ENCODE data around the gene LDAH.

Gene LDAH

DNA sequence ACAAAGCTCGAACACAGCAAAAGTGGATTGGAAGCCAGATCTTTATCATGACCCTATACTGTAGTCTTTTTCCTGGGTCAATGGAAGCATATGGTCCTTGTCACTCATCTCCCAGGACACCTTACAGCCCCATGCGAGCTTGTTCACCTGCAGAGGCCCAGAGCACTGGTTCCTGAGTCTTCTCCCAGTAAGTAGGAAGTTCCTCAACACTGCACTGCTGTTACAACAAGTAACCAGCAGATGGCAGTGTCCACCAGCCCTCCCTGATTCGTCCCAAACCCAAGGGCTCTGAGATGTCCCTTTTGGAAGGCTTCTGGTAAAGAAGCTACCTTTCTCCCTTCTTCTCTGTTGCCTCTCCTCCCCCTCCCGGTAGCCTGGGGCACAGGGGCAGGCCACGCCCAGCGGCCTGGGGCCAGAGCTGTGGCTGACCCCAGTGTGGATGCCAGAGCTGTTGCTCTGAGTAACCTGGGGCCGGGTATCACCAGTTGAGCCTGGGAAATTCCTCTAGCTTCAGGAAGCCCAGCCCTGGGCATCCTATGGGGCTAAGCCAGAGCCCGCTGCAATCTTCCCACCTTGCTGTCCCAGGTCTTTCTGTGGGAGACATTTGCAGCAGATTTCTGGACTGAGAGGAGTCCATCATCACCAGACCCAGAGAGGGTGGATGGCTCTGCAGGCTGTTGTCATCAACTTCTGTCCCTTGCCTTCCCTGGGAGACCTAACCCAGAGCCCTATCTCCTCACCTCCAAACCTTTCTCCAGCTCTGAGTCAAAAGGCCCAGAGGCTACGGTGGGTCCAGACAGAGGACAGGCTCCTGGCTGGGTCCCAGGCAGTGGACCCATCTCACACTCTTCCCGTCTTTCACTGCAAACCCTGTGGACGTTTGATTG lies 161.2 kb downstream of the LDAH start:
- H3K4me3 ChIP-seq (ENCODE audit: low read depth, low read length): no peak overlapping the region
- no peaks in the 10 kb centered on the region for H3K4me1 ChIP-seq (ENCODE audit: control insufficient read depth, insufficient read depth, low read length)
- ChIA-PET POLR2A (interaction anchor here (1.0 to 1.5 kb wide), 4 partner anchors 11 to 215 kb away, joined by 3 to 5 read pairs (median 4); partner anchors contain the start of genes HS1BP3, LDAH and RHOB), CTCF (interaction anchor here (0.6 to 6.5 kb wide), 68 partner anchors 8 to 655 kb away, joined by 3 to 147 read pairs (median 4); partner anchors contain the start of gene HS1BP3)
- no peaks in the 10 kb centered on the region for H3K36me3 ChIP-seq (ENCODE audit: control insufficient read depth in 2 of 2, insufficient read depth in 1 of 2, low read length in 2 of 2)
- no peak overlapping the region for H3K27ac ChIP-seq (ENCODE audit: extremely low read depth, low read depth, low read length)
- no peaks in the 10 kb centered on the region for H3K9me3 ChIP-seq (ENCODE audit: control insufficient read depth, insufficient read depth, low read depth, low read length)
- no peak for TF ChIP-seq ZNF701 (tag by site-specific recombination; IDR thresholded peaks at IDR 0.05)
- no peak for TF ChIP-seq ZNF19 (tag by site-specific recombination; IDR thresholded peaks at IDR 0.05; ENCODE audit: low read depth)
- no peak for TF ChIP-seq ZNF157 (tag by site-specific recombination; IDR thresholded peaks at IDR 0.05)
- no peak for TF ChIP-seq ZNF830 (tag by site-specific recombination; IDR thresholded peaks at IDR 0.05; ENCODE audit: low read depth)
- TF ChIP-seq, protein P1, sequence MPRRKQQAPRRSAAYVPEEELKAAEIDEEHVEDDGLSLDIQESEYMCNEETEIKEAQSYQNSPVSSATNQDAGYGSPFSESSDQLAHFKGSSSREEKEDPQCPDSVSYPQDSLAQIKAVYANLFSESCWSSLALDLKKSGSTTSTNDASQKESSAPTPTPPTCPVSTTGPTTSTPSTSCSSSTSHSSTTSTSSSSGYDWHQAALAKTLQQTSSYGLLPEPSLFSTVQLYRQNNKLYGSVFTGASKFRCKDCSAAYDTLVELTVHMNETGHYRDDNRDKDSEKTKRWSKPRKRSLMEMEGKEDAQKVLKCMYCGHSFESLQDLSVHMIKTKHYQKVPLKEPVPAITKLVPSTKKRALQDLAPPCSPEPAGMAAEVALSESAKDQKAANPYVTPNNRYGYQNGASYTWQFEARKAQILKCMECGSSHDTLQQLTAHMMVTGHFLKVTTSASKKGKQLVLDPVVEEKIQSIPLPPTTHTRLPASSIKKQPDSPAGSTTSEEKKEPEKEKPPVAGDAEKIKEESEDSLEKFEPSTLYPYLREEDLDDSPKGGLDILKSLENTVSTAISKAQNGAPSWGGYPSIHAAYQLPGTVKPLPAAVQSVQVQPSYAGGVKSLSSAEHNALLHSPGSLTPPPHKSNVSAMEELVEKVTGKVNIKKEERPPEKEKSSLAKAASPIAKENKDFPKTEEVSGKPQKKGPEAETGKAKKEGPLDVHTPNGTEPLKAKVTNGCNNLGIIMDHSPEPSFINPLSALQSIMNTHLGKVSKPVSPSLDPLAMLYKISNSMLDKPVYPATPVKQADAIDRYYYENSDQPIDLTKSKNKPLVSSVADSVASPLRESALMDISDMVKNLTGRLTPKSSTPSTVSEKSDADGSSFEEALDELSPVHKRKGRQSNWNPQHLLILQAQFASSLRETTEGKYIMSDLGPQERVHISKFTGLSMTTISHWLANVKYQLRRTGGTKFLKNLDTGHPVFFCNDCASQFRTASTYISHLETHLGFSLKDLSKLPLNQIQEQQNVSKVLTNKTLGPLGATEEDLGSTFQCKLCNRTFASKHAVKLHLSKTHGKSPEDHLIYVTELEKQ (tag by site-specific recombination; IDR thresholded peaks at IDR 0.05; ENCODE audit: borderline replicate concordance): no peak
- TF ChIP-seq MEIS1 (CRISPR knock-in tag; IDR thresholded peaks at IDR 0.05; ENCODE audit: borderline replicate concordance): no peak
- TF ChIP-seq, protein P2, sequence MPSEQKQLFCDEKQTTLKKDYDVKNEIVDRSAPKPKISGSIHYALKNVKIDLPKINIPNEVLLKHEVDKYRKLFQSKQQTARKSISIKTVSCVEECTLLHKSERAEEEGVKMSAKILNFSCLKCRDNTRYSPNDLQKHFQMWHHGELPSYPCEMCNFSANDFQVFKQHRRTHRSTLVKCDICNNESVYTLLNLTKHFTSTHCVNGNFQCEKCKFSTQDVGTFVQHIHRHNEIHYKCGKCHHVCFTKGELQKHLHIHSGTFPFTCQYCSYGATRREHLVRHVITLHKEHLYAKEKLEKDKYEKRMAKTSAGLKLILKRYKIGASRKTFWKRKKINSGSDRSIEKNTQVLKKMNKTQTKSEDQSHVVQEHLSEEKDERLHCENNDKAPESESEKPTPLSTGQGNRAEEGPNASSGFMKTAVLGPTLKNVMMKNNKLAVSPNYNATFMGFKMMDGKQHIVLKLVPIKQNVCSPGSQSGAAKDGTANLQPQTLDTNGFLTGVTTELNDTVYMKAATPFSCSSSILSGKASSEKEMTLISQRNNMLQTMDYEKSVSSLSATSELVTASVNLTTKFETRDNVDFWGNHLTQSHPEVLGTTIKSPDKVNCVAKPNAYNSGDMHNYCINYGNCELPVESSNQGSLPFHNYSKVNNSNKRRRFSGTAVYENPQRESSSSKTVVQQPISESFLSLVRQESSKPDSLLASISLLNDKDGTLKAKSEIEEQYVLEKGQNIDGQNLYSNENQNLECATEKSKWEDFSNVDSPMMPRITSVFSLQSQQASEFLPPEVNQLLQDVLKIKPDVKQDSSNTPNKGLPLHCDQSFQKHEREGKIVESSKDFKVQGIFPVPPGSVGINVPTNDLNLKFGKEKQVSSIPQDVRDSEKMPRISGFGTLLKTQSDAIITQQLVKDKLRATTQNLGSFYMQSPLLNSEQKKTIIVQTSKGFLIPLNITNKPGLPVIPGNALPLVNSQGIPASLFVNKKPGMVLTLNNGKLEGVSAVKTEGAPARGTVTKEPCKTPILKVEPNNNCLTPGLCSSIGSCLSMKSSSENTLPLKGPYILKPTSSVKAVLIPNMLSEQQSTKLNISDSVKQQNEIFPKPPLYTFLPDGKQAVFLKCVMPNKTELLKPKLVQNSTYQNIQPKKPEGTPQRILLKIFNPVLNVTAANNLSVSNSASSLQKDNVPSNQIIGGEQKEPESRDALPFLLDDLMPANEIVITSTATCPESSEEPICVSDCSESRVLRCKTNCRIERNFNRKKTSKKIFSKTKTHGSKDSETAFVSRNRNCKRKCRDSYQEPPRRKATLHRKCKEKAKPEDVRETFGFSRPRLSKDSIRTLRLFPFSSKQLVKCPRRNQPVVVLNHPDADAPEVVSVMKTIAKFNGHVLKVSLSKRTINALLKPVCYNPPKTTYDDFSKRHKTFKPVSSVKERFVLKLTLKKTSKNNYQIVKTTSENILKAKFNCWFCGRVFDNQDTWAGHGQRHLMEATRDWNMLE (tag by site-specific recombination; conservative IDR thresholded peaks at IDR 0.05; ENCODE audit: low read depth): no peak
- TF ChIP-seq ZNF623 (tag by site-specific recombination; IDR thresholded peaks at IDR 0.05): no peak
- no peak for TF ChIP-seq ZNF239 (tag by site-specific recombination; IDR thresholded peaks at IDR 0.05)
- peak; percentile 28; the same call in 1 of the 2 replicates for TF ChIP-seq ZNF341 (tag by site-specific recombination; IDR thresholded peaks at IDR 0.05; ENCODE audit: low read depth)
- TF ChIP-seq SCRT1 (tag by site-specific recombination; IDR thresholded peaks at IDR 0.05; ENCODE audit: borderline replicate concordance): peak; percentile 53; the same call in 1 of the 2 replicates
- TF ChIP-seq ZNF311 (tag by site-specific recombination; IDR thresholded peaks at IDR 0.05; ENCODE audit: borderline replicate concordance): no peak
- TF ChIP-seq ZNF37A (tag by site-specific recombination; IDR thresholded peaks at IDR 0.05): no peak
- TF ChIP-seq ZNF510 (tag by site-specific recombination; IDR thresholded peaks at IDR 0.05; ENCODE audit: insufficient replicate concordance): no peak
- TF ChIP-seq ZNF184 (tag by site-specific recombination; IDR thresholded peaks at IDR 0.05): no peak
- TF ChIP-seq, protein P3, sequence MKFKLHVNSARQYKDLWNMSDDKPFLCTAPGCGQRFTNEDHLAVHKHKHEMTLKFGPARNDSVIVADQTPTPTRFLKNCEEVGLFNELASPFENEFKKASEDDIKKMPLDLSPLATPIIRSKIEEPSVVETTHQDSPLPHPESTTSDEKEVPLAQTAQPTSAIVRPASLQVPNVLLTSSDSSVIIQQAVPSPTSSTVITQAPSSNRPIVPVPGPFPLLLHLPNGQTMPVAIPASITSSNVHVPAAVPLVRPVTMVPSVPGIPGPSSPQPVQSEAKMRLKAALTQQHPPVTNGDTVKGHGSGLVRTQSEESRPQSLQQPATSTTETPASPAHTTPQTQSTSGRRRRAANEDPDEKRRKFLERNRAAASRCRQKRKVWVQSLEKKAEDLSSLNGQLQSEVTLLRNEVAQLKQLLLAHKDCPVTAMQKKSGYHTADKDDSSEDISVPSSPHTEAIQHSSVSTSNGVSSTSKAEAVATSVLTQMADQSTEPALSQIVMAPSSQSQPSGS (tag by site-specific recombination; IDR thresholded peaks at IDR 0.05; ENCODE audit: low read depth): no peak
- TF ChIP-seq, protein P4, sequence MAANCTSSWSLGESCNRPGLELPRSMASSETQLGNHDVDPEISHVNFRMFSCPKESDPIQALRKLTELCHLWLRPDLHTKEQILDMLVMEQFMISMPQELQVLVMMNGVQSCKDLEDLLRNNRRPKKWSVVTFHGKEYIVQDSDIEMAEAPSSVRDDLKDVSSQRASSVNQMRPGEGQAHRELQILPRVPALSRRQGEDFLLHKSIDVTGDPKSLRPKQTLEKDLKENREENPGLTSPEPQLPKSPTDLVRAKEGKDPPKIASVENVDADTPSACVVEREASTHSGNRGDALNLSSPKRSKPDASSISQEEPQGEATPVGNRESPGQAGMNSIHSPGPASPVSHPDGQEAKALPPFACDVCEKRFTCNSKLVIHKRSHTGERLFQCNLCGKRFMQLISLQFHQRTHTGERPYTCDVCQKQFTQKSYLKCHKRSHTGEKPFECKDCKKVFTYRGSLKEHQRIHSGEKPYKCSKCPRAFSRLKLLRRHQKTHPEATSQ (tag by site-specific recombination; IDR thresholded peaks at IDR 0.05): no peak
- TF ChIP-seq ZNF843 (tag by site-specific recombination; IDR thresholded peaks at IDR 0.05): no peak
- no peak for TF ChIP-seq ZNF404 (tag by site-specific recombination; IDR thresholded peaks at IDR 0.05)
- TF ChIP-seq SCRT2 (tag by site-specific recombination; IDR thresholded peaks at IDR 0.05): peak; percentile 87
- TF ChIP-seq ZNF16 (tag by site-specific recombination; IDR thresholded peaks at IDR 0.05; ENCODE audit: low read depth): no peak
- no peak for TF ChIP-seq ZNF658 (tag by site-specific recombination; IDR thresholded peaks at IDR 0.05)
- peak; percentile 38; the same call in 1 of the 2 replicates for TF ChIP-seq ZBTB17 (tag by site-specific recombination; IDR thresholded peaks at IDR 0.05)
- peak; percentile 89 for TF ChIP-seq ZNF654 (tag by site-specific recombination; IDR thresholded peaks at IDR 0.05; ENCODE audit: low read depth)
- TF ChIP-seq MZF1 (tag by site-specific recombination; IDR thresholded peaks at IDR 0.05; ENCODE audit: borderline replicate concordance): no peak
- no peak for TF ChIP-seq ZBTB1 (tag by site-specific recombination; IDR thresholded peaks at IDR 0.05)
